K562 (cell line): ENCODE measurements around the gene HSD17B1.

Experiments
- CREB1 ChIP-seq, 2 experiments: sonication (generic) in 1 of 2; formaldehyde crosslinking in 1 of 2; IDR thresholded peaks; 2 replicates each; pipeline versions ENCODE4 v1.6.1 to v1.8.0; 2012 to 2022; ENCODE audit warnings: inconsistent platforms in 1 of 2, mild to moderate bottlenecking in 1 of 2, missing genetic modification reagents in 1 of 2, moderate library complexity in 1 of 2
- CTBP1 ChIP-seq: fragments of 450-650 bp; IDR thresholded peaks from 2 replicates; pipeline ENCODE4 v1.6.1; 2016; ENCODE audit warnings: borderline replicate concordance
- CTCF ChIP-seq, 3 experiments: IDR thresholded peaks in 2 of 3; conservative IDR thresholded peaks in 1 of 3; 2 replicates each; pipeline ENCODE4 v1.5.1; 2011 to 2012; ENCODE audit warnings: low read length in 3 of 3, mild to moderate bottlenecking in 3 of 3, control low read depth in 2 of 3, improper control_type of control experiment in 1 of 3, inconsistent platforms in 1 of 3, low read depth in 1 of 3, mixed read lengths in 1 of 3, moderate library complexity in 1 of 3; ENCODE audit not compliant: insufficient read depth in 2 of 3
- FOXM1 ChIP-seq, 2 experiments: fragments of 450-650 bp in 1 of 2; sonication (generic) in 1 of 2; formaldehyde crosslinking in 1 of 2; IDR thresholded peaks; 2 replicates each; pipeline versions ENCODE4 v1.6.1 to v1.9.0; 2017 to 2022; ENCODE audit warnings: low read depth in 2 of 2, mild to moderate bottlenecking in 2 of 2, missing genetic modification reagents in 1 of 2, moderate library complexity in 1 of 2
- MAFF ChIP-seq: IDR thresholded peaks from 2 replicates; pipeline ENCODE4 v1.6.1; 2012; ENCODE audit warnings: low read length, improper control_type of control experiment
- MAFK ChIP-seq: IDR thresholded peaks from 2 replicates; pipeline ENCODE4 v1.6.1; 2011; ENCODE audit warnings: low read length, improper control_type of control experiment
- NBN ChIP-seq: fragments of 450-650 bp; IDR thresholded peaks from 2 replicates; pipeline ENCODE4 v1.6.1; 2016; ENCODE audit warnings: low read depth, mild to moderate bottlenecking
- PCBP2 ChIP-seq: fragments of 200-400 bp; formaldehyde crosslinking; IDR thresholded peaks from 2 replicates; pipeline ENCODE4 v1.6.1; 2018; ENCODE audit warnings: low read length, low read depth, mild to moderate bottlenecking, moderate library complexity; ENCODE audit not compliant: poor library complexity, severe bottlenecking
- POLR2A ChIP-seq: fragments of 450-650 bp; conservative IDR thresholded peaks from 2 replicates; pipeline ENCODE4 v1.6.1; 2016
- POLR2AphosphoS5 ChIP-seq: IDR thresholded peaks from 2 replicates; pipeline ENCODE4 v1.6.1; 2011; ENCODE audit warnings: mild to moderate bottlenecking, low read depth, low read length, moderate library complexity; ENCODE audit not compliant: control insufficient read depth, insufficient read depth
- SIX5 ChIP-seq, 2 experiments: IDR thresholded peaks; 2 replicates each; pipeline ENCODE4 v1.6.1; 2011; ENCODE audit warnings: low read length in 2 of 2, borderline replicate concordance in 1 of 2, low read depth in 1 of 2, mild to moderate bottlenecking in 1 of 2, moderate library complexity in 1 of 2; ENCODE audit not compliant: insufficient read depth in 1 of 2
- YY1 ChIP-seq, 3 experiments: IDR thresholded peaks; 2 replicates each; pipeline ENCODE4 v1.6.1; 2011; ENCODE audit warnings: low read length in 2 of 3, mild to moderate bottlenecking in 2 of 3, moderate library complexity in 2 of 3, borderline replicate concordance in 1 of 3, control low read depth in 1 of 3, low read depth in 1 of 3; ENCODE audit not compliant: insufficient read depth in 3 of 3, insufficient replicate concordance in 2 of 3, control insufficient read depth in 1 of 3, insufficient read length in 1 of 3; ENCODE audit errors: extremely low read depth in 1 of 3
- ZFP91 ChIP-seq: sonication (generic); formaldehyde crosslinking; IDR thresholded peaks from 2 replicates; pipeline ENCODE4 v1.8.0; 2022; ENCODE audit warnings: mild to moderate bottlenecking, missing genetic modification reagents

- TF ChIP-seq NBN (no peak), FOXM1 (IDR thresholded peaks at IDR 0.05; ENCODE audit: low read depth) (no peak), FOXM1 (CRISPR knock-in tag; IDR thresholded peaks at IDR 0.05; ENCODE audit: low read depth) (no peak), MAFK (no peak), ZFP91 (CRISPR knock-in tag) (no peak), POLR2AphosphoS5 (no peak), CTCF (IDR thresholded peaks at IDR 0.05 in 2 of 3, conservative IDR thresholded peaks at IDR 0.05 in 1 of 3; ENCODE audit: insufficient read depth in 2 of 3, low read depth in 1 of 3, low read length in 3 of 3) (no peak), CREB1 (IDR thresholded peaks at IDR 0.05) (no peak), CREB1 (CRISPR knock-in tag; IDR thresholded peaks at IDR 0.05) (no peak), POLR2A (no peak), PCBP2 (no peak), YY1 (IDR thresholded peaks at IDR 0.05; ENCODE audit: borderline replicate concordance in 1 of 3, control insufficient read depth in 1 of 3, extremely low read depth in 1 of 3, insufficient read depth in 3 of 3, insufficient read length in 1 of 3, insufficient replicate concordance in 2 of 3, low read depth in 1 of 3, low read length in 2 of 3) (no peak), MAFF (no peak), CTBP1 (no peak), SIX5 (IDR thresholded peaks at IDR 0.05; ENCODE audit: borderline replicate concordance in 1 of 2, insufficient read depth in 1 of 2, low read depth in 1 of 2, low read length in 2 of 2) (no peak)
These were observed 43.7 kb downstream of the HSD17B1 start for GRCh38 chr17:42596386-42596785.
